Natural killer cell treated with Interleukin-12 subunit alpha and Interleukin-12 subunit beta and Interleukin-15 and Interleukin-18, amount 100 ng/mL, for 72 hours (primary cell): ENCODE data around the gene GSK3A. TPM values are rescaled to one million over a fixed set of nuclear protein-coding genes. Genes with fewer than 3 reads are reported as not detected.

Experiments
- ATAC-seq, 2 donors: fragments of 150-1000 bp; cut with Tn5 transposase in 1 of 2; sonication (Bioruptor Pico), chemical (Tn5 transposase) in 1 of 2; 2 replicates each; pipeline ENCODE4 v1.10.0; 2021
- DNase-seq: peaks from one replicate; pipeline ENCODE4 v3.0.0; 2022; ENCODE audit warnings: low spot score
- H3K27ac Mint-ChIP-seq, 2 donors: 1 replicate in 1 of 2; 2 replicates in 1 of 2; pipeline ENCODE4 v1.8.0; 2022; ENCODE audit warnings: mixed read lengths in 2 of 2, mild to moderate bottlenecking in 1 of 2, moderate library complexity in 1 of 2
- H3K27me3 Mint-ChIP-seq, 2 donors: 1 replicate in 1 of 2; 2 replicates in 1 of 2; pipeline ENCODE4 v1.8.0; 2022; ENCODE audit warnings: mixed read lengths in 2 of 2
- H3K36me3 Mint-ChIP-seq: one replicate; pipeline ENCODE4 v1.8.0; 2022; ENCODE audit warnings: mixed read lengths
- H3K4me1 Mint-ChIP-seq, 2 donors: 1 replicate in 1 of 2; 2 replicates in 1 of 2; pipeline ENCODE4 v1.8.0; 2022; ENCODE audit warnings: low read depth in 2 of 2, mixed read lengths in 2 of 2, mild to moderate bottlenecking in 1 of 2
- H3K4me3 Mint-ChIP-seq: one replicate; pipeline ENCODE4 v1.8.0; 2022; ENCODE audit warnings: mixed read lengths
- H3K9me3 Mint-ChIP-seq: 2 replicates; pipeline ENCODE4 v1.8.0; 2022; ENCODE audit warnings: mixed read lengths
- total RNA-seq, 2 donors: library from RNA; stranded (reverse); gene quantifications; one replicate each; pipeline ENCODE4 v1.2.3, GENCODE V29; 2022

Gene GSK3A
- total RNA-seq, 2 donors from 2014 or later, result 51.1 to 52.8 TPM

DNA sequence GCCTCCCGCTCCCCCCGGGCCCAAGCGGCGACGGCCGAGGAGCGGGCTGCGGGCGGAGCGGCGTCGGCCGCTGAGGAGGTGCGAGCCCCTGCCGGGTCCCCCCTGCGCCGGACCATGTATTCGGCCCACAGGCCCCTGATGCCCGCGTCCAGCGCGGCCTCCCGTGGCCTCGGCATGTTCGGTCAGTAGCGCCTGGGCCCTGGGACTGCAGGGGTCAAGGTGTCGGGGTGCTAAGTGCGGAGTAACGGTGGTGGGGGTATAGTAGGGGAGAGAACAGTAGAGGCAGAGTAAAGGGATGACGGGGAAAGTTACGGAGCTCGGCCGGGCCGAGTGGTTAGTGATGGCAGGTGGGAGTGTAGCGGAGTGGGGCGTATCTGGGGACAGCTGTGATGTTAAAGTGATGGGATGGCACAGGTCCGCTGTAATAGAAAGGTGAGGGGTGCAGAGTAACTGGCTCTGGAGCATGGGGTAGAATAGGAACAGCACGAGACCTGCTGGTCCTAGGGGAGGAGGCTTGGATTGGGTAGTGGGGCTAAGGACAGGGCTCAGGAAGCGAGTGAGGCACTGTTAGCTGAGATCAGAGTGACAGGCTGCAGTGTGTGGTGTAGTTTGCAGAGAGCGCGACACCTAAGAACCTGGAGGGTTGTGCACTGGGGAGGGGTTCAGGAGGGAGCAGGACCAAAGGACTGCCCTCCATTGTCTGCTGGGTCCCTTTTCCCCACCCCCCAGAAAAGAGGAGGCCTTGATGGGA lies 42.4 kb upstream of the GSK3A start:
- Mint-ChIP-seq H3K36me3 (no peaks in the 10 kb centered on the region), H3K27me3 (no peaks in the 10 kb centered on the region), H3K9me3 (no peaks in the 10 kb centered on the region), H3K4me1 (peaks cover 20 to 23% of the 10 kb centered on the region in 2 donors), H3K27ac (peak overlapping the region; percentile 83 to 86), H3K4me3 (peak overlapping the region; percentile 98)
- ATAC-seq (no peak), DNase-seq (no peak)

DNA sequence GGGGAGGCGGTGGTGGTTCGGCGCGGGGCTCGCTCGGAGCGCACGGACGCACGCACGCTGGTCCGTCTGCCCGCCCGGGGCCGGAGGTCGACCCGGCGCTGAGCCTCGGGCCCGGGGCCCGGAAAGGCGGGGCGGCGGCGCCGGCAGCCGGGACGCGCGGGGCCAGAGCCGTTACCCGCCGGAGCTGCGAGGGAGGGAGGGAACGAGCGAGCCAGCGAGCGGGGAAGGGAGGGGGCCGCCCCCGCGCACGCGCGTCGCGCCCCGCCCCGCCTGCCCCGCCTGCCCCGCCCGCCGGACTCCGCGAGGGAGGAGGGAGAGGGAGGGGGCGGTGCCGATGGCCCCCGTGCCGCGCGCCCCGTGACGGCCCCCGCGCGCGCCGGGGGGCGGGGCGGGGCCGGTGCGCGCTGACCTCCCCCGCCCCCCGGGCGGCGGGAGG lies 41.7 kb upstream of the GSK3A start:
- no peak overlapping the region for H3K4me3 Mint-ChIP-seq
- H3K27me3 Mint-ChIP-seq, result no peaks in the 10 kb centered on the region
- no peaks in the 10 kb centered on the region for H3K9me3 Mint-ChIP-seq
- DNase-seq (peak; percentile 91), ATAC-seq (peak; percentile 64 to 79)
- H3K36me3 Mint-ChIP-seq, result no peaks in the 10 kb centered on the region
- peaks cover 27 to 30% of the 10 kb centered on the region in 2 donors for H3K4me1 Mint-ChIP-seq
- no peak overlapping the region for H3K27ac Mint-ChIP-seq

DNA sequence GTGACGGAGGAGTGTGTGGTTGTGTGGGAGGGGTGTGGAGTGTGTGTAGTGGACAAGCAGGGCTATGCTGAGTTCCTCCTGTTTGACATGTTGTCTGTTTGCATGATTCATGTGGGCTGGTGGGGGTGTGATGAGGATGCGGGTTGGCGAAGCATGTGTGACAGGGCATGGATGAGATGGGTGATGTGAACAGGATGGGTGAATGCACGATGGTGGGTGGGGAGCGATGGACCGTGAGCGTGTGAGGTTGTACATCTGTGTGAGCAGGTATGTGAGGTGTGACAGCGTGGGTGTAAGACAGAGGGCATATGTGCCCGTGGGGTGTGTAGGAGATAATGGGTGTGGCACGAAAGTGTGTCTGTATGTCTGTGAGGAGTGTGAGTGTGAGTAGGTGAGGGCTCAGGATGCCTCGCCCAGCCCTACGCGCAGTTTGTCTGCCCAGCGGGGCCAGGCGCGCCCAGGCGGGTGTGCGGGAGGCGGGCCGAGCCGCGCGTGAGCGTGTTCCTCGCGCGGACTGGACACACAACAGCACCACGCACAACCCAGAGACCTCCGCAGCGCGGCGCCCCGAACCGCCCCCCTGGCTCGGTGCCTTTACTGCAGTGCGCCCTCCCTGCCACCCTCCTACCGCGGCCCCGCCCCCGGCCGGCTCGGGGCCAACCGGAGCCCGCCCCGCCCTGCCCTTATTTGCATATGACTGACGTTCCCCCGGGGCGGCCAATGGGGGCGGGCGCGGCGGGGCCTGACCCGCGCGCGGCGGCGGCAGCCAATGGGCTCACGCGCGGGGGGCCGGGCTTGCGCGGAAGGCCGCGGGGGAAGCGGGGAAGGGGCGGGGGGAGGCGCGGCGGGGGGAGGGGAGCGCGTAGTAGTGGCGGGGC lies 41.0 kb upstream of the GSK3A start:
- Mint-ChIP-seq H3K27me3 (no peaks in the 10 kb centered on the region), H3K27ac (no peak overlapping the region), H3K9me3 (no peaks in the 10 kb centered on the region), H3K36me3 (no peaks in the 10 kb centered on the region), H3K4me1 (peaks cover 34 to 36% of the 10 kb centered on the region in 2 donors), H3K4me3 (no peak overlapping the region)
- DNase-seq (peak; percentile 97), ATAC-seq (peak; percentile 83 to 90)

- Mint-ChIP-seq H3K4me1 (peaks cover 39 to 40% of the 10 kb centered on the region in 2 donors), H3K9me3 (no peaks in the 10 kb centered on the region), H3K27me3 (no peaks in the 10 kb centered on the region), H3K4me3 (no peak overlapping the region), H3K27ac (no peak overlapping the region), H3K36me3 (no peaks in the 10 kb centered on the region)
- ATAC-seq (no peak), DNase-seq (no peak)
These were observed 40.4 kb upstream of the GSK3A start for GRCh38 chr19:42282819-42283187.

DNA sequence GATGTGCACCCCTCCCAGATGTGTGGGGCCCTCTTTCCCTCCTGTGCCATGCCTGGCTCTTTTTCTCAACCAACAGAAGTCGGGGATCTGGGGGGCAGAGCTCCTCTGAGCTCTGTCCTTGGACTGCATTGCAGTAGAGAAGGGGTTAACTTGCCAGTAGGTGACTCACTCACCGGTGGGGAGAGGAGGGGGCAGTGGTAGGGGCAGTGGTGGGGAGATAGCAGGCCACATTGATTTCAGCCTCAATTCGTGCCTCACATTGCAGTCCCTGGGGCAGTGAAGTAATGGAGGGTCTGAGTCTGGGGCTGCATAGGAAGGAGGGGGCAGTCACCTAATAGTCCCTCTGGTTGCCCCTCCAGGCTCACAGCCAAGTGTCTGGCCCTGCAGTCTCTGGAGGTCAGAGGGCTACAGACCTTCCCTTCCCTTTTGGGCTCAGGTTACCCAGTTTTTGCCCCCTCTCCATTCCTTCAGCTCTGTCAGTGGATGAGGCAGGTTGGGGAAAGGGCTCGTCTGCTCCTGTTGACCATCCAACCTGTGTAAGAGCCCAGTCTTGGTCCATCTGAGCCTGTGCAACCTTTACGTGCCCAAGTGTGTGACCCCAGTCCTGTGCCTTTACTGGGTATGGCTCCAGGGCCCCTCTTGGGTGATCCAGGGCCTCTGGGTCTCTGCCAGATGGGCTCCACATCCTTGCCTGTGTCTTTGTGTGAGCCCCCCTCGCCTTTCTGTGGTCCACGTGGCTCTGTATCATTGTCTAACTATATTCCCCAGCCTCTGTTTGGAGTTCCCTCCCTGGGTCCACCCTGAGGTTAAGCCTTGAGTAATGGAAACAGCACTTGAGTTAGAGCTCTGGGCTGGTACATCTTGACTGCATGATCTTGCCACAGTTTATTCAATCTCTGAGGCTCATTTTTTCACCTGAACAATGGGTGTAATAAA lies 39.7 kb upstream of the GSK3A start:
- ATAC-seq (no peak), DNase-seq (no peak)
- H3K9me3 Mint-ChIP-seq, result no peaks in the 10 kb centered on the region
- H3K36me3 Mint-ChIP-seq, result no peaks in the 10 kb centered on the region
- no peak overlapping the region for H3K27ac Mint-ChIP-seq
- H3K4me1 Mint-ChIP-seq, result peaks cover 39 to 45% of the 10 kb centered on the region in 2 donors
- no peaks in the 10 kb centered on the region for H3K27me3 Mint-ChIP-seq
- no peak overlapping the region for H3K4me3 Mint-ChIP-seq

DNA sequence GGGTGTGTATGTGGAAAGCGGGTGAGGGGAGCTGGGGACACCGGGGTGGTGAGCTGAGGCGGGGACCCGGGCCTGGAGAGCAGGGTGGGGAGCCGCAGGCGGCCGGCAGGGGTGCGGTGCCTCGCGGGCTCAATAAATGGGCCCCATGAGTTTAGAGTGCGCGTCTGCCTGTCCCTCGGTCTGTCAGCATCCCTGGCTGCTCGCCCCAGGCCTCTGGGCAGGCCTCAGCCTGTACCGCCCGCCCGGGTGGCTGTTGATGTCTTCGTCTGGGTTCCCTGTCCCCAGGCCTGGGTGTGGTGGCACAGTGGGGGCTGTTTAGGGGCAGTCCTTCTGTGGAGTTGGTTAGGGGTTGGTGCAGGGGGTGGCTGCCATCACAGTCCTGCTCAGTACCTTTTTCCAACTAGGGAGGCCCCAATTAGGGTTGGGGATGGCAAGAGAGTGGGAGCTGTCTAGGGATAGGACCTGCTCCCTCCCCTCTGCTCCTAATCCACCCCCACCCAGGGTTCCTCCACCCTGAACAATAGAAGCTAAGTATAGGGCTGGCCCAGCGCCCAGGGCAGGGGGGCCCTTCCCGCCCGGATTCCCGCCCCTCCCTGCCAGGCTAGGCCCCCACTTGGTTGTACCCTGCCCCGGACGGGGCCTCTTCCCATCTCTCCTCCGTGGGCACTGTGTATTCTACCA lies 38.9 kb upstream of the GSK3A start:
- no peaks in the 10 kb centered on the region for H3K36me3 Mint-ChIP-seq
- H3K27me3 Mint-ChIP-seq, result no peaks in the 10 kb centered on the region
- peaks cover 40 to 47% of the 10 kb centered on the region in 2 donors for H3K4me1 Mint-ChIP-seq
- H3K27ac Mint-ChIP-seq, result no peak overlapping the region
- DNase-seq (no peak), ATAC-seq (no peak)
- H3K9me3 Mint-ChIP-seq, result no peaks in the 10 kb centered on the region
- no peak overlapping the region for H3K4me3 Mint-ChIP-seq

DNA sequence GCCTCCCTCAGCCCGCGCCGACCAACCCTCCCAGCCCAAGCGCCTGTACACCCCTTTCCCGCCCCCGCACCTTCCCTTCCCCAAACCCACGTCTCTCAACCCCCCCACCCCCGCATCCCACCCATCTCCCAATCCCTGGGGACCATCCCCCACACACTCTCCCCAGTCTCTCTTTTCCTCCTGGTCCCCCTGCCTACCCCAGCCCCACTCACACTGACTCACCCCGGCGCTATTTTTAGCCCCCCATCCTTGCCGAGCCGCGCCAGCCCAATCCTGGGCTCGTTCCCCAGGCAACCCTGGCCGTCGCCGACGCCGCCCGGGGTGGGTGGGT lies 38.4 kb upstream of the GSK3A start:
- peaks cover 5% of the 10 kb centered on the region for H3K36me3 Mint-ChIP-seq
- no peaks in the 10 kb centered on the region for H3K9me3 Mint-ChIP-seq
- H3K4me3 Mint-ChIP-seq, result no peak overlapping the region
- H3K4me1 Mint-ChIP-seq, result peaks cover 40 to 47% of the 10 kb centered on the region in 2 donors
- ATAC-seq, result no peak
- H3K27me3 Mint-ChIP-seq, result no peaks in the 10 kb centered on the region
- H3K27ac Mint-ChIP-seq, result no peak overlapping the region
- no peak for DNase-seq

DNA sequence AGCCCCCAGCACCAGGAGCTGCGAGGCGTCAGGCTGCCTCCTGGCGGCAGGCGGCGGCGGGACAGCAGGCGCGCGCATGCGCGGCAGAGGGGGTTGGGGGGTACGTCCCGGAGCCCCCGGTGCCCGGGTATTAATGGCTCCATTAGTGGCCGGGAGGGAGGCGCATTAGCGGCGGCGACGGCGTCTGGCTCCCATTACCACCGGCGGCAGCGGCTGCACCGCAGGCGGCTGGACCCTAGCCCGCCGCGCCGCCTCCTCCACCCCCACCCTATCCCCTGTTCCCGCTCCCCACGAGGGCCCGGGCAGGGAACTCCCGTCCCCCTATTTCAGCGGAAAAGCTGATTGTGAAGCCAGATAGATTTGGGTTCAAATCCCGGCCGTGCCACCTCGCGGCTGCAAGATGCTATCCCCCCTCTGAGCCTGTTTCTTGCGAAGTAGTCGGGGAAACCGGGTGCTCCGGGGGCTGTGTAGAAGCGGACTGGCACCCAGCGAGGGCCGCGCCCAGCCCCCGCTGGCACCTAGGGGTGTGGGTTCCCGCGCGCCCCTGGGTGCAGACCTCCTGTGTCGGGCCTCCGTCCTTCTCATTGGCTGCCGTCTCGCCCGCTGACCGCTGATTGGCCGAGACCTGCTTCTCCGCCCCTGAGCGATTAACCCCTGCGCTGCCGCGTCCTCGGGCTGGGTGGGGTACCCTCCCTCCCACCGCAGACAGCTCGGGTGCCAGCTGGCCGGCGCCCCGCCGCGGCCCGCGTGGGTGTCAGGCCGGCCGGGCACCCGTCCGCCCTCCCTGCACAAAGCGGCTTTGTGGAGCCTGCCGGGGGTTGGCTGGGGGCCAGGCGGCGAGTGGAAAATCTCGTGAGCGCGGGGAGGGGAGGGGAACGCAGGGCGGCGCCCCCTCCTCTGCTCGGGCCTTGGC lies 37.8 kb upstream of the GSK3A start:
- H3K4me3 Mint-ChIP-seq, result no peak overlapping the region
- peak; percentile 90 for DNase-seq
- H3K27me3 Mint-ChIP-seq, result no peaks in the 10 kb centered on the region
- ATAC-seq, result peak; percentile 57
- H3K9me3 Mint-ChIP-seq, result no peaks in the 10 kb centered on the region
- H3K4me1 Mint-ChIP-seq, result peaks cover 36 to 48% of the 10 kb centered on the region in 2 donors
- H3K27ac Mint-ChIP-seq, result peak overlapping the region; percentile 93 to 94
- peaks cover 5% of the 10 kb centered on the region for H3K36me3 Mint-ChIP-seq

GRCh38 chr19:42279155-42279901 lies 36.9 kb upstream of the GSK3A start:
- Mint-ChIP-seq H3K27me3 (no peaks in the 10 kb centered on the region), H3K27ac (peak overlapping the region; percentile 93 to 94), H3K4me1 (peaks cover 38 to 49% of the 10 kb centered on the region in 2 donors), H3K9me3 (no peaks in the 10 kb centered on the region), H3K36me3 (peaks cover 5% of the 10 kb centered on the region), H3K4me3 (no peak overlapping the region)
- ATAC-seq, result no peak
- DNase-seq, result no peak

DNA sequence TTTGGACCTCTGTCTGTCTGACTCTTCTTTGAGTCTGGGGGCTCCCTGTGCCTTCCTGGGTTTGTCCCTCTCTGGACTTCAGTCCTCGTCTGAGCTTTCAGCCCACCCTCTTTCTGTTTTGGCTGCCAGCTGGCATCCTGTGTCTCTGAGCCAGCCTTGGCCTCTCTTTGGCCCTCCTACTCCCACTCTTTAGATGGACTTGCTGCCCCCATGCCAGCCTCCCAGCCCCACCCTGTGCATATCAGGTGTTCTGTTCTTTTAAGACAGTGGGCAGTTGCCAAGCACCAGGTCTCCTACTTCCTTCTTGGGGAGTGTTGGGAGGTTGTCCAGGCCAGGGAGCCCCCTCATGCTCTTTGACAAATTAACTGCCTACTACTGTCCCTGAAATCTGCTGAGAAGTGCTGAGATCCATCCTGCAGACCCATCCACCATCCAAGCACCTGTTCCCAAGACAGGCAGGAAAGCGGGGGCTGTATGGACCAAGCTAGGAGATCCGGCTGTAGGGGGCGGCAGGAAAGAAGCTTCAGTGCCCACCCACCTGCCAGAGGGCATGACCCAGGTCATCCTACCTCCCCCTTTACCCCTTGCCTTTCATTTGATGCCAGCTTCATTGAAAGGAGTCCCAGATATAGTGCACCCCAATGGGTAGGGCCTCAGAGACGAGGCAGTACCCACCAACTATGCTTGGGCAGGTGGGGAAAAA lies 36.2 kb upstream of the GSK3A start:
- H3K4me3 Mint-ChIP-seq, result no peak overlapping the region

GRCh38 chr19:42277821-42278451 lies 35.5 kb upstream of the GSK3A start:
- DNase-seq, result no peak
- no peak for ATAC-seq
- H3K4me3 Mint-ChIP-seq, result no peak overlapping the region
- H3K36me3 Mint-ChIP-seq, result peaks cover 5% of the 10 kb centered on the region
- H3K27ac Mint-ChIP-seq, result peak overlapping the region; percentile 93 to 94
- peaks cover 38 to 50% of the 10 kb centered on the region in 2 donors for H3K4me1 Mint-ChIP-seq
- no peaks in the 10 kb centered on the region for H3K9me3 Mint-ChIP-seq
- H3K27me3 Mint-ChIP-seq, result no peaks in the 10 kb centered on the region

More for the DNA sequence above, 36.2 kb upstream of the GSK3A start:
- Mint-ChIP-seq H3K4me1 (peaks cover 38 to 50% of the 10 kb centered on the region in 2 donors), H3K27ac (peak overlapping the region; percentile 93 to 94), H3K9me3 (no peaks in the 10 kb centered on the region), H3K27me3 (no peaks in the 10 kb centered on the region), H3K36me3 (peaks cover 5% of the 10 kb centered on the region)
- DNase-seq (no peak), ATAC-seq (no peak)
